Measurements from ENCODE around the gene ZBTB20. TPM values are rescaled to one million over a fixed set of nuclear protein-coding genes. Genes with fewer than 3 reads are reported as not detected.
A peak's percentile ranks its signal among the peaks of the same experiment; 100 is the strongest.

Gene ZBTB20
- total and polyA plus RNA-seq, 12 donors, result 2.8 to 167 (median 108) TPM

DNA sequence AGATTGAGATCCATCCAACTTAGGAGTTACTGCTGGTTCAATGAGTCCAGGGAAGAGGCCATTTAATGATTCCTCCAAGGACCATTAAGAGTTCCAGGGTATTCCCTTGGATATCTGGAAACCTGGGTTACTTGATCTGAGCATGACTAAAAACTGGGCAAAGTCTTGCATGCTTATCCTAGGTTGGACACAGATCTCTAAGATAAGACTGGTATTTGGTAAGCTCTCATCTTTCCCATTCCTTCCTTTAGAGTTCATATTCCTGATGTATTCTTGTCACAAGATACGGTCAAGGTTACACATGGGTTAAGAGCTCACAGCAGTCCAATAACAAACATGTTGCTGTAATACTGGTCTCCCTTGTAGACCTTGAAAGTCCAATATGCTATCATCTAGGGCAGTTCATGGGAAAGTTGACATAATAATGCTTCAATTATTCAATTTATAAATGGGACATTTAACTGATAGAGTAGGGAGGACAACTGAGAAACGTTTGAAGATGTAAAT lies 551.5 kb downstream of the ZBTB20 start:
- no peak for DNase-seq
- TF ChIP-seq CTCF (IDR thresholded peaks at IDR 0.05) (no peak), POLR2A (IDR thresholded peaks at IDR 0.05) (no peak)
- no peaks in the 10 kb centered on the region for H3K27me3 ChIP-seq
- intact Hi-C loops (cut with DNase I), result no loop called here
- H3K4me3 ChIP-seq, result no peak overlapping the region
- H3K27ac ChIP-seq, result peak overlapping the region in 2 of 5 donors; percentile 10 to 31
- no peaks in the 10 kb centered on the region for H3K9me3 ChIP-seq (replicated peaks in 1 of 3)
- H3K4me1 ChIP-seq (replicated peaks in 1 of 2), result peaks cover 6 to 30% of the 10 kb centered on the region in 2 donors
- WGBS, 4 donors, result 35 to 41% (median 40%) methylated on average over 2 of the region's 2 CpGs
- H3K36me3 ChIP-seq (replicated peaks in 1 of 2), result no peaks in the 10 kb centered on the region

GRCh38 chr3:114590309-114591047 lies 556.6 kb downstream of the ZBTB20 start:
- Histone ChIP-seq H3K27ac (no peak overlapping the region), H3K4me3 (no peak overlapping the region), H3K27me3 (no peaks in the 10 kb centered on the region), H3K9me3 (replicated peaks in 1 of 3) (no peaks in the 10 kb centered on the region), H3K4me1 (replicated peaks in 1 of 2) (peaks cover 0 to 11% of the 10 kb centered on the region in 2 donors), H3K36me3 (replicated peaks in 1 of 2) (no peaks in the 10 kb centered on the region)
- 95 to 99% (median 96%) methylated on average over 6 of the region's 6 CpGs for WGBS, 4 donors
- TF ChIP-seq POLR2A (IDR thresholded peaks at IDR 0.05) (no peak), CTCF (IDR thresholded peaks at IDR 0.05) (no peak)
- intact Hi-C loops (cut with DNase I), result no loop called here
- DNase-seq, result no peak

- H3K9me3 ChIP-seq (replicated peaks in 1 of 3), result no peaks in the 10 kb centered on the region
- intact Hi-C loops (cut with DNase I), result no loop called here
Measured at GRCh38 chr3:114587986-114588385, 559.1 kb downstream of the ZBTB20 start.

GRCh38 chr3:114586119-114586518 lies 561.0 kb downstream of the ZBTB20 start:
- peaks cover 0 to 23% of the 10 kb centered on the region in 2 donors for H3K4me1 ChIP-seq (replicated peaks in 1 of 2)
- intact Hi-C loops (cut with DNase I), result no loop called here
- H3K9me3 ChIP-seq (replicated peaks in 1 of 3), result no peaks in the 10 kb centered on the region
- H3K27me3 ChIP-seq, result no peaks in the 10 kb centered on the region
- H3K27ac ChIP-seq, result no peak overlapping the region
- no peak overlapping the region for H3K4me3 ChIP-seq
- TF ChIP-seq POLR2A (IDR thresholded peaks at IDR 0.05), result no peak
- TF ChIP-seq CTCF (IDR thresholded peaks at IDR 0.05), result no peak
- WGBS, 4 donors, result 77 to 90% (median 83%) methylated on average over 1 of the region's 1 CpG
- no peak for DNase-seq
- no peaks in the 10 kb centered on the region for H3K36me3 ChIP-seq (replicated peaks in 1 of 2)

More at GRCh38 chr3:114587986-114588385, 559.1 kb downstream of the ZBTB20 start:
- TF ChIP-seq CTCF (IDR thresholded peaks at IDR 0.05) (no peak), POLR2A (IDR thresholded peaks at IDR 0.05) (no peak)
- WGBS, 4 donors, result 92 to 96% (median 94%) methylated on average over 5 of the region's 5 CpGs
- DNase-seq, result no peak
- Histone ChIP-seq H3K27ac (no peak overlapping the region), H3K4me3 (no peak overlapping the region), H3K4me1 (replicated peaks in 1 of 2) (peaks cover 0 to 23% of the 10 kb centered on the region in 2 donors), H3K27me3 (no peaks in the 10 kb centered on the region), H3K36me3 (replicated peaks in 1 of 2) (no peaks in the 10 kb centered on the region)
